ENCODE measurements around the gene NR5A1.

NR5A1 gene

DNA sequence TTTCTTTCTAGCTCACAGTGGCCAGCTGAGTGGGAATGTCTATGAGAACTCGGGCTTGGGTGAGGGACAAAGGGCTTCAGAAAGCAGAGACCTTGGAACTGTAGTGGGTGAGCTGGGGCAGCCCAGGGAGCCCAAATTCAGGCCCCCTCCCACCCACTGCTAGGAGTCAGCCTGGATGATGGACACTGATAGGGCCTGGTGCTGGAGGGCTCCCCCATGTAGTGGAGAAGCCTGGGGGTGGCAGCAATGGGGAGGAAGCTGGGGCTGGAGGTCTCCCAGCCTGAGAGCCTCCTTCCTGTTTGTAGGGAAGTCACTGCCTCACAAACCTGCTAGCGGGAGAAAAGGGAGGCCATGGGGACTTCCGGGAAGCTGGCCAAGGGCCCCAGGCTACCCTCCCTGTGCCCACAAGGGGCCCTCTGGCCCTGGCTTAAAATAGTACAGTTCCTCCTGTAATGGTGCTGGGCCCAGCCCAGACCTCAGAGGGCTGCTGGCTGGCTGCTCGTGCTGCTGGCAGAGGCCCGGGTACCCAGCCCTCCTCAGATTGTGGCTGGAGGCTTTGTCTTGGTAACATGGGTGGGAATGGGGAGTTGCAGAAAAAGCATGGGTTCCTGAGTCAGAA, 6.3 kb upstream of the NR5A1 start:
- DNase-seq: no peak

GRCh38 chr9:124512806-124513204, 5.6 kb upstream of the NR5A1 start:
- DNase-seq: no peak

DNA sequence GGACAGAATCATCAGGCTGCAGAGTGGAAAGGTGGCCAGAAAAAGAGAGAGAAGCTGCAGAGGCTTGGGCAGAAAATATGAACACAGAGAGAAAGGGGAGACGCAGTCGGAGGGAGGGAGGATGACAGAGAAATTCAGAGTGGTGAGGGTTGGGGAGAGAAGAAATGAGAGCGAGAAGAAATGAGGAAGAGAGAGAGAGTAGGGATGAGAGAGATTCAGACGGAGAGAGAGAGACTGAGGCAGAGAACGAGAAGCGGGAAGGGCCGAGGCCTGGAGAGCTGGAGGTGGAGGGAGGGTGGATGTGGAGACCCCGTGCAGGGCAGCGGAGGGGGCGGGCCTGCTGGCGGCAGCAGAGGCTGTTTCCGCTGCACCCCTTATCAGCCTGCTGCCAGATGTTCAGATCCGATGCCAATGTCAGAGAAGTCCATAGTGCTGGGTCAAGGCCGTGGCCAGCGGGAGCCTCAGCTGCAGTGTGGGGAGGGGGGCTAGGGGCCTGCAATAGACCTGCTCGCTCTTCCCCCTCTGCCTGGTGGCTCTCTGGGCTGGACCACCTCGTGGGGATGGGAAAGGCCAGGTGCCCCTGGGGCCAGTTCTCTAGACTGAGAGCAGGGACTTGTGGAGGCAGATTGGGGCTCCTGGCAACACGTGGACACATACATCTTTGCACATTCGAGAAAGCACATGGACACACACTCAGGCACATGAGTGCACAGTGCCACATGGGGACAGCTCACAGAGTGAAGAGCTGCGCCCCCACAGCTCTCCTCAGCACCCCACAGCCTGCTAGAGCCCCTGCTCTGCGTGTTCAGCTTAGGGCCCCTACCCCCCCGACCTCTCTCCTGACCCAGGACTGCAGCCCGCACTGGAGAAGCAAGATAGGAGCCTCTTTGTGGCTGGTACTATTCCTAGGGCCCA, 4.9 kb upstream of the NR5A1 start:
- no peak for DNase-seq

DNA sequence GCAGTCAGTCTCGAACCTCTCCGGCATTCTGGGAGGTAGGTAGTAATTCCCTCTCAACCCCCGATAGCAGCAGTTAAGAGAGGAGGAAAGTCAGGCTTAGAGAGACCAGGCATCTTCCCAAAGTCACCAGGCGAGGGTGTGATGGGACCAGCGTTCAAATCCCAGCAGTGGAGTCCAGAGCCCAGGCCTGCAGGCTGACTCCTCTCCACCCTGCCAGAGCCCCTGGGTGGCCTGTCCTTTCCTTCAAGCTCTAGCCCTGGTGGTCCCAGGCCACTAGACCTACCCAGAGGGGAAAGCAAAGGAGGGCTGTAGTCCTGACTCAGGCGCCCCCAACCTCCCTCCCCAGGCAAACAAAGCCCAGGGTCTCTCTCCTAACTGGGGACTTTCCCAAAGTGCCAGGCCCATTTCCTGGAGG, 4.2 kb upstream of the NR5A1 start:
- no peak for DNase-seq

DNA sequence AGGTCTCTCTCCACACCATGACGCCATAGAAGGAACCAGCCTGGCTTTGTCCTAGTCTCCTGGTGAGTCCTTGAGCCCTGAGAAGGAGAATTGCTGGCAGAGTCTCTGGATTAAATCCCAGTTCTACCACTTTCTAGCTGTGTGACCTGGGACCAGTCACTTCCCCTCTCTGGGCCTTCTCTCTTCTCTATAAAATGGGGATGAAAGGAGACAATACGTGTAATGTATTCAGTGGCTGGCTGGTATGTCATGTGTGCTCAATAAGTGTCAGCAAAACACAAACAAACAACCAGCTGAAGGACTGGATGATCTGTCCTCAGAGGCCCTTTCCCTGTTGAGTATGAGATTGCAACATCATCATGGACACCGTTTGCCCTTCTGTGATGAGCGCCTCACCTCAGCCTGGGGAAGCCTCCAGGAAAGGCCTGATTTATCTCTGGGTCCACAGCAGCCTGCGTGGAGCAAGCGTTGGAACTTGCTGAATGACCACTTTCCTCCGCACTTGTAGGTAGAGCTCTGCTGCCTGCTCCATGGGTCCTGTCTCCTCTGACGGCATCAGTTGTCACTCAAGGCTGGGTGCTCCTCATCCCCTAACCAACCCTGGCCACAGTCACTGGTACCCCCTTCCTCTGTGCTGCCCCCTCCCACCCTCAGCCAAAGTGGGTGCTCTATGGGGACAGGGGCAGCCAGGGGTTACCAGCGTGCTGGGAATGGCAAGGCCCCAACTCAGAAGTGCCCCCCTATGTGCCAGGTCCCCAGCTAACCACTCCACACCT, 3.6 kb upstream of the NR5A1 start:
- DNase-seq: no peak

GRCh38 chr9:124507880-124508423, 753 bp upstream of the NR5A1 start:
- no peak for DNase-seq

DNA sequence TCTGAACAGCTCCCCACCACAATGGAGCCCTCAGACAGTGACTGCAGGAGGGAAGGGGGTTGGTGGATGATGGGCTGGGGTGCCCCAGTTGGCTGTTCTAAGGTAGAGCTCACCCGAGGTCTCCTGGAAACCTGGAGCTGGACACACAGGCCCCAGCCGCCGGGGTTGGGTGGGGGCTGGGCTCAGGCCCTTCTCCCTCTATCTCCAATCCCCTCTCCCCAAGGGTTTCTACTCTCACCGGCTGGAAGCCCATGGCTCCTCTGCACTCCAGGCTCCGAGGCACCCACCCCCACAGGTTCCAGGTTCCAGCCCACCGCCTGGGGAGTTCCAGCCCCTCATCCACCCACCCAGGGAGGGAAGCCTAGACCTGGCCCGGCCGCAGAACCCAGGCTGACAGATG, 766 bp downstream of the NR5A1 start:
- no peak for DNase-seq

GRCh38 chr9:124505901-124506346, 1.3 kb downstream of the NR5A1 start:
- DNase-seq: no peak

DNA sequence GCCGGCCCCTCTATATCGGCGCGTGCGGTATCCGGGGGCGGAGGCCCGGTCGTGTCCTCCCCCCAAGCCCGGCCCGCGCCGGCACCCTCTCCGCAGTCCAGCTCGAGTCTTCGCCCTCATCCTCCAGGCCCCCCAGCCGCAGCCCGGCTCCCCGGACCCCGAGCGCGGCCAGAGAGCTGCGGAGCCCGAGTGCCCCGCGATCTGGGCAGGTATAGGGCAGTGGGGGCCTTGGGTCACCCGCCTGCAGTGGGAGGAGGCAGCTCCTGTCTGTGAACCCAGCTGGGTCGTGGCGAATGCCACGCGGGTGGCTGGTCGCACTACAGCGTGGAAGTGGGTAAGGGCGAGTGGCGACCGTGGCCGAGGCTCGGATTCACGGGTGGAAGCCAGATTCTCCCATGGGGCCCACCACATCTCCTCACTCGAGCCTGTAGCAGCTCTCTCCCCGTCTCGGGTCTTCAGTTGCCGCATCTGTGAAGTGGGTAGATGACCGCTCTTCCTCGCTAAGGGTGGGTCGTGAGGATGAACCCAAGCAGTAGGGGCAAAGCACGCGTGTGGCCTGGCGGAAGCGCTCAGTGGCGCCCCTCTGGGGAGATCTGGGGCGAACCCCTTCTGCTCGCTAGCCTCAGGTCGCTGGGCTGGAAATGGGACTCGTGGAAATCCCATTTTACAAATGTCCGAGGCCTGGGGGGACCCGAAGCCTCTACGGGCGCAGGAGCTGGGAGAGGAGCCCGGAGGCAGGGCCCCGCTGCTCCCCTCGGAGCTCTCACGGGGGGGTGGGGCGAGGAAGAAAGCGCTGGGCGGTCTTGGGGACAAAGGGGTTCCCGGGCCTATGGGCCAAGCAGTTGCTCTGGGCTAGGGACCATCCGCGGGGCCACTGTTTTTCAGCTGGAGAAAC, 1.9 kb downstream of the NR5A1 start:
- DNase-seq: no peak

DNA sequence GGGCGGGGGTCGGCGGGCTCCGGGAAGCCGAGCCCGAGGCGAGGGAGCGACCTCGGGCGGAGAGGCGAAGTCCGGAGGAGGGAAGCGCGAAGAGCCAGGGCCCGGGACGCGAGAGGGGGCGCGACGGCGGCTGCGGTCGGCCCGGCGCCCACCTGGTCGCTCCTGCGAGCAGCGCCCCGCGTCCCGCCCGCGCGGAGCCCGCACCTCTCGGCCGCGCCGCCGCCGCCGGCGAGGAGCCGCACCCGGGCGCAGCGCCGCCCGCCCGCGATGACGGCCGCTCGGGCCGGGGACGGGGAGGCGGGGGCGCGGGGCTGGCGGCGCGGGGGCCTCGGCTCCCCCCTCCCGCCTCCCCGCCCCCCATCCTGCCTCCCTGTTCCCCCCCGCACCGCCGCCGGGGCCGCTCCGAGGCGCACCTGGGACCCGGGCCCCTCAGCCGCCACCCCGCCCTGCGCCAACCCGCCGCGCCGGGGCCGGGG, 2.6 kb downstream of the NR5A1 start:
- no peak for DNase-seq

DNA sequence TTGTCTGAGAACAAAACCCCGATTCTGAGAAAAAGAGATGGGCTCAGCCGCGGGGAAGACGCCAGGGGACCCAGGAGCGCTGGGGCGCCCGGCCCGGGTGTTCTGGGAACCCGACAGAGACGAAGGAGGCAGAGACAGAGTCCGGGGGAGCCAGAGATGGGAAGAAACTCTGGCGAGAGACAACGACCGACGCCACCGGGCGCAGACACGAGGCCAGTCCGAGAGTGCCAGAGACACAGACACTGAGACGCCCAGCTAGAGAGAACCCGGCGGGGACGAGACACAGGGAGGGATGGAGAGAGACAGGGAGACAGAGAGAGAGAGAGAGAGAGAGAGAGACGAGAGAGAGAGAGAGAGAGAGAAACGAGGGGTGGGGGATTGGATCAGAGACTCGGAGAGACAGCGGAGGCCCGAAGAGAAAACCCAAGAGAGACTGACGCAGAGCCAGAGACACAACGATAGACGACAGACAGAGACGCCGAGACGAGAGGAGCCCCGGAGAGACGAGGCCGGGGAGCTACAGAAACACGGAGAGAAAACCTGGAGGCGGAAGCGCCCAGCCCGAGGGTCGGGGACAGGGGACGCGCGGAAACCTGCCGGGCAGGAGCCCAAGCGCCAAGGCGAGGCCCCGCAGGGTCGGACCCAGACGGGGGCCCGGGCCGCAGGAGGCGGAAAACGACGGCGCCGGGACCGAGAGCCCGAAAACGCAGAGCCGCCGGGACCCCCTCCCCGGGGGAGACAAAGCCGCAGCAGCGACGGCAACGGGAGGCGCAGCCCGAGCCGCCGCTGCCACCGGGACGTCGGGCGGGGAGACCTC, 3.3 kb downstream of the NR5A1 start:
- DNase-seq: no peak

GRCh38 chr9:124502711-124503702, 4.2 kb downstream of the NR5A1 start:
- no peak for DNase-seq

DNA sequence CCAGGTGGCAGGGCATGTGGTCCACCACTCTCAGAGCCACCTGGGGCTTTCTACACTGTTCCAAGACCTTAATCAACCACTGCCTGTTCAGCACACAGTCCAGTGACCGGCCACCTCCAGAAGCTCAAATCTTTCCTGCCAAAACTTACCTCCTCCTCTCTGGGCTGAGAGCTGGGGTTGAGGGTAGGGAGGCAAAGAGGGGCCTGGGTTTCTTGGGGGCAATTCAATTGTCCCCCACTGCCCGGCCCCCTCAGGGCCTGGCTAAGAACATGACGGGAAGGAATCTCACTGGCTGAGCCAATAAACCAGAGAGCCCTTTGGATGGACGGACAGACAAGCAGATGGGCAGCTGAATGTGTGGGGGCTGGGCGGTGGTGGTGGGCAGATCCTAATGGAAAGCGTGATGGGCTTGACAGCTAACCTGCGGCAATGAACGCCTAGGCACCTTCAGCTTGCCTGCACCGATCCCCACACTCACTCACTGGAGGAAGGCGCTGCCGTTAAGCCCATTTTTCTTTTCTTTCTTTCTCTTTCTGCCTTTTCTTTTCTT, 5.4 kb downstream of the NR5A1 start:
- no peak for DNase-seq

GRCh38 chr9:124500796-124501611, 6.2 kb downstream of the NR5A1 start:
- DNase-seq: no peak

DNA sequence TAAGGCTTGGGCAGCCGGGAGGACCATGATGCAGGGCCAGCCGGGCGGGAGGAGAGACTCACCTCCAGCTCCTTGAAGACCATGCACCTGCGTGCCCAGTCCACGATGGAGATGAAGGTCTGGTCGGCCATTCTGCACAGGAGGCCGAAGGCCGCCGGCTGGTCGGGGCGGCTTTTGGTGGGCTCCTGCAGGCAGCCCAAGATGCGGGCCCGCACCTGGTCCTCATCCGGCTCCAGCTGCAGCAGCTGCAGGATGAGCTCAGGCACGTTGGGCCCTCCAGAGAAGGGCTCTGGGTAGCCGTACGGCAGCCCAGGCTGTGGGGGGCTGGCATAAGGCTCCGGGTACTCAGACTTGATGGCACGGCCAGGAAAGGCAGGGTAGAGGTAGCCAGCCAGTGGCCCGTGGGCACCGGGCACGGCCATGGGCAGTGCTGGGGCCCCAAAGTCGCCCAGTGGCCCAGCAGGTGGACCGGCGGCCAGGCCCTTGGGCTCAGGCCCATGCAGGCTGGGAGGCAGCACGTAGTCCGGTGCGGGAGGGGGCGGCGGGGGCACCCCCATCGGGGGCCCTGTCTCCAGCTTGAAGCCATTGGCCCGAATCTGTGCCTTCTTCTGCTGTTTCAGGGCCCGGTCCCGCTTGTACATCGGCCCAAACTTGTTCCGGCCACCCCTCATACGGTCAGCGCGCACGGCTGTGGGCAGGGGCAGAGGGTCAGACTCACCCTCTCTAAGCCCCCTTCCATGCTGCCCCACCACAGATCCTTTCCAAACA, 7.0 kb downstream of the NR5A1 start:
- DNase-seq: no peak

DNA sequence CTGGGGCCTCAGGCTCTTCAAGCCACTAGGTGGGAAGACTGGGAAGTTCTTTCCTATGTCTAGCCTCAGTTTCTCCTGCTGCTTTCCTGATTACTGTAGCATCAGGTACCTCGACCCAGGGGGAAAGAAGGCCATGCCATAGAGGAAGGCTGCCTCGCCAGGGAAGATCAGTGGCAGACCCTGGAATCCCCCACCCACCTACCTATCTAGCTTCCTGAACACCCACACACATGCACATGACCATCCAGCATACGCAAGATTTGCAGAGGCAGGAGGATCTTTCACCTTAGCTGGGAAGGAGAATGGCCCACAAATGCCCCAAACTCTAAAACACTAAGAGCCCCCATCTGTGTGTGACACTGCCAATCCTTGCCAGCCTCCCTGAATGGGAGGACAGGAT, 8.0 kb downstream of the NR5A1 start:
- DNase-seq: no peak

- DNase-seq: no peak
Observed at GRCh38 chr9:124498499-124499146, 8.6 kb downstream of the NR5A1 start.
